GM12865 (cell line): ENCODE data around the gene EXOC1L.

Experiments
- DNase-seq: peaks from one replicate; pipeline ENCODE4 v3.0.0; 2010; ENCODE audit warnings: low read depth
- H3K4me3 ChIP-seq: 2 replicates; pipeline ENCODE4 v1.5.1; 2011; ENCODE audit warnings: mild to moderate bottlenecking, low read depth, low read length, control low read depth
- TF ChIP-seq, protein P1 (sequence below): IDR thresholded peaks from 2 replicates; pipeline ENCODE4 v1.5.1; 2011; ENCODE audit warnings: low read length, control low read depth, low read depth, inconsistent platforms; ENCODE audit not compliant: insufficient read depth; ENCODE audit errors: missing control alignments

EXOC1L gene, protein sequence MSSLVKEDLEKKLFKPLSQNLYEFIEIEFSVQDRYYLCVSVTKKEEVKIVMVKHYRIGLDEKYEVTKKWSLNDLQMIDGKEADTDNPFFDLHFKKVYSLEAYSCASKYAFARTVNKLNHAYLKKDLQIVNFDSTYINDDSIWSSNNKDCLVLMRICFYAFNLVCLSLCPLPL

DNA sequence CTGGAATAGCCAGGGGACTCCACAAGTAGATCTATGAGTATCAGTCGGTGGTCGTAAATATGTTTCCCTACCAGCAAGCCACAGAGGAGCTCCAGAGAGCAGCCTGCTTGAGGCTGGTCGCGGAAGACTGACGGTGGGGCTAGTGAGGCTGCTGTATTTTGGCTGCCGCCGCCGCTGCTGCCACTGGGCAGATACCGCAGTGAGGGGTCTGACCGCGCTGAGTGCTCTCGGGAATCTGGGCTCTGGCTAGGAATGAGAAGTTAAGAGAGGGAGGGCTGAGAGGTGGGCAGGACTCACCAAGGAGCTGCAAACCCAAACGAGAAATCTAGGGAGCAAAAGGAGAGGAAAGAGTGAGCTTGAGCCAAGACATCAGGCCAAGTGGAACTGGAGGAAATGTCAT is at the start of gene EXOC1L:
Gene EXOC1L (plus strand): TSS at position 157 of the 400 bp plus-strand sequence. CDS start 237 bp downstream, at position 394.
- no peak within 1 kb of the TSS for H3K4me3 ChIP-seq
- TF ChIP-seq, protein P1, sequence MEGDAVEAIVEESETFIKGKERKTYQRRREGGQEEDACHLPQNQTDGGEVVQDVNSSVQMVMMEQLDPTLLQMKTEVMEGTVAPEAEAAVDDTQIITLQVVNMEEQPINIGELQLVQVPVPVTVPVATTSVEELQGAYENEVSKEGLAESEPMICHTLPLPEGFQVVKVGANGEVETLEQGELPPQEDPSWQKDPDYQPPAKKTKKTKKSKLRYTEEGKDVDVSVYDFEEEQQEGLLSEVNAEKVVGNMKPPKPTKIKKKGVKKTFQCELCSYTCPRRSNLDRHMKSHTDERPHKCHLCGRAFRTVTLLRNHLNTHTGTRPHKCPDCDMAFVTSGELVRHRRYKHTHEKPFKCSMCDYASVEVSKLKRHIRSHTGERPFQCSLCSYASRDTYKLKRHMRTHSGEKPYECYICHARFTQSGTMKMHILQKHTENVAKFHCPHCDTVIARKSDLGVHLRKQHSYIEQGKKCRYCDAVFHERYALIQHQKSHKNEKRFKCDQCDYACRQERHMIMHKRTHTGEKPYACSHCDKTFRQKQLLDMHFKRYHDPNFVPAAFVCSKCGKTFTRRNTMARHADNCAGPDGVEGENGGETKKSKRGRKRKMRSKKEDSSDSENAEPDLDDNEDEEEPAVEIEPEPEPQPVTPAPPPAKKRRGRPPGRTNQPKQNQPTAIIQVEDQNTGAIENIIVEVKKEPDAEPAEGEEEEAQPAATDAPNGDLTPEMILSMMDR, result no peak
- DNase-seq, result no peak

DNA sequence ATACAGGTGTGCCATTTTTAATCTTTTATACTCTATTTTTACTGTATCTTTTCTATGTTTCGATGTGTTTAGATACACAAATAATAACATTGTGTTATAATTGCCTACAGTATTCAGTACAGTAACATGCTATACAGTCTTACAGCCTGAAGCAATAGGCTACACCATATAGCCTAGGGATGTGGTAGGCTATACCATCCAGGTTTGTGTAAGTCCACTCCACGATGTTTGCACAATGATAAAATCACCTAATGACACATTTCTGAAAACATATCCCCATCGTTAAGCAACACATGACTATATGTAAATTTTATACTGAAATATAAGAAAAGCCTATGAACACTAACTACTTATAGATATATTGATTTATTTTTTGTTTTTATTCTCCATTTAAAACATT is 48.9 kb upstream of the EXOC1L start:
- TF ChIP-seq, protein P1, result no peak
- H3K4me3 ChIP-seq, result no peak overlapping the region
- no peak for DNase-seq

DNA sequence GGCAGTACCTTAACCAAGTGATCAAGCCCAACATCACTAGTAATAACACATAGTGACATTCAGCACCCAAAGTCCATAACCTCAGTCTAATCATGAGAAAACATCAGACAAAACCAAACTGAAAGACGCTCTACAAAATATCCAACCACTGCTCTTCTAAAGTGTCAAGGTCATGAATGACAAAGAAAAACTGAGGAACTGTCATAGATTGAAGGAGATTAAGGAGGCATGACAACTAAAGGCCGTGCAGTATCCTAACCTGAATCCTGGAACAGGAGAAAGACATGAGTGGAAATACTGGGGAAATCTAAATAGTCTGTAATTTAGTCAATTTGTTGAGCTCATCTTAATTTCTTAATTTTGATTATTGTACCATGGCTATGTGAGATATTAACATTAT is 38.2 kb upstream of the EXOC1L start:
- H3K4me3 ChIP-seq, result no peak overlapping the region
- DNase-seq, result no peak
- TF ChIP-seq, protein P1, result no peak

DNA sequence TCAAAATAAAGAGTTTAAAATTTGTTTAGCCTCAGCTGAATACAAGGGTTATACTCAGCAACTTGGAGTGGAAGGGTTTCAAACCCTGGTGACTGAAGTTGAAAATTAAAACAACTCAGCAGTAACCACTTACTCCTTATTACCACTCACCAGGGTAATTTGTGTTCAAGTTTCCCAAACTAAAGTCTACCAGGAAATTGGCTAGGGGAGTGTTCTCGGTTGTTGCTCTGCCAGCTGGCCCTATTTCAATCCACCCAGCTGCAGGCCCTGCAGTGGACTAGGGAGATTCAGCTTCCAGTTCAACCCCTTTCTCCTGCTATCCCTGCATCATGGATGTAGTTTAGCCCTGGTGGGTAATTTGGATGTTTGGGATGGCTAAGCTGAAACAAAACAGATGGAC is 37.8 kb upstream of the EXOC1L start:
- TF ChIP-seq, protein P1, result no peak
- no peak for DNase-seq
- H3K4me3 ChIP-seq, result no peak overlapping the region

DNA sequence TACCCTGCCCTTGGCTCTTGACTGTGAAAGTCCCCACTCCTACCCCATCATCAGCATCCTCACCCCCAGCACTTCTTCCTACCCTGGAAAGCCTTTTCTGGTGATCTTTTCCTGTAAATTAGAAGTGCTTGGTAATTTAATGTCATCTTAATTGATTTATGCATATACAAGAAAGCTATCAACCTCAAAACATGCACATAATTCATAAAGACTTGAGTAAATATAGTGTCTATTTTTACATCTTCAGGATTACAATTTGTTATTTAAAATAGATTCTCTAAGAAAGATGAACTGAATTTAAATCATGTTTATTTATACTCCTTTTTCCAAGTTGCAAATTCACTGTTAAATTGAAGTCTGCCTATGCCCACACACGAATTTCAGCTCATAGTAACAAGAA is 36.0 kb upstream of the EXOC1L start:
- H3K4me3 ChIP-seq, result no peak overlapping the region
- no peak for DNase-seq
- TF ChIP-seq, protein P1, result no peak

DNA sequence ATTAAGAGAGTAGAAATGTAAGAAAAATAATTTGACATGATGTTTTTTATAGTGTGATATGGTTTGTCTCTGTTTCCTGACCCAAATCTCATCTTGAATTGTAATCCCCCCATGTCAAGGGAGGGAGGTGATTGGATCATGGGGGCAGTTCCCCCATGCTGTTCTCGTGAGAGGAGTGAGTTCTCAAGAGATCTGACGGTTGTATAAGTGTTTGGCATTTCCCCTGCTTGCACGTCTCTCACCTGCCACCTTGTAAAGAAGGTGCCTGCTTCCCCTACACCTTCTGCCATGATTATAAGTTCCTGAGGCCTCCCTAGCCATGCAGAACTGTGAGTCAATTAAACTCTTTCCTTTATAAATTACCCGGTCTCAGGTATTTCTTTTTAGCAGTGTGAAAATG is 34.8 kb upstream of the EXOC1L start:
- H3K4me3 ChIP-seq, result no peak overlapping the region
- DNase-seq, result no peak
- TF ChIP-seq, protein P1, result no peak

DNA sequence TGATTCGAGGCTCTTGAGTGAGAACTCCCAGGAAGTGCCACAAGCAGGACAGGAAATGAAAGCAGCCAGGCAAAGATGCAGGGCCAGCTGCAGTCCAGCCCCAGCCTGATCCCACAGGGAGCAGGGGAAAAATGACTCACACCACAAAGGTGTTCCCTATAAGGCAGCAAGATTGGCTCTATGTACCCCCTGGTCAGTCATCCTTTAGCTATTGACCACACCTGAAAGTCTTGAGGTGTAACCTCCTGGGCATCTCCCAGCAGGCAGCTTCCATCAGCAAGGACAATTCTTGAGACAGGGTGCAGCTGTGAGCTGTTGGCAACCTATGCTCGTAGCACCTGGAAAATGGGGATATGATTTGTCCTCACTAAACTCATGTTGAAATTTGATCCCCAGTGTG is 27.9 kb upstream of the EXOC1L start:
- no peak for DNase-seq
- no peak overlapping the region for H3K4me3 ChIP-seq
- TF ChIP-seq, protein P1, result no peak
